MM.1S (cell line): ENCODE results near the gene PARVB.

Experiments
- EZH2 ChIP-seq: fragments of 300-600 bp; sonication (generic); optimal IDR thresholded peaks from 2 replicates; pipeline ENCODE3; 2017; ENCODE audit warnings: low read depth, mild to moderate bottlenecking, antibody characterized with exemption, low read length, mixed read lengths
- EZH2phosphoT487 ChIP-seq: fragments of 300-600 bp; sonication (generic); IDR thresholded peaks from 2 replicates; pipeline ENCODE4 v1.6.1; 2018; ENCODE audit warnings: antibody characterized with exemption, low read length
- TF ChIP-seq, protein P1 (sequence below): fragments of 300-600 bp; sonication (generic); IDR thresholded peaks from 2 replicates; pipeline ENCODE4 v1.5.1; 2016; ENCODE audit warnings: antibody characterized with exemption, low read length, mixed read lengths

DNA sequence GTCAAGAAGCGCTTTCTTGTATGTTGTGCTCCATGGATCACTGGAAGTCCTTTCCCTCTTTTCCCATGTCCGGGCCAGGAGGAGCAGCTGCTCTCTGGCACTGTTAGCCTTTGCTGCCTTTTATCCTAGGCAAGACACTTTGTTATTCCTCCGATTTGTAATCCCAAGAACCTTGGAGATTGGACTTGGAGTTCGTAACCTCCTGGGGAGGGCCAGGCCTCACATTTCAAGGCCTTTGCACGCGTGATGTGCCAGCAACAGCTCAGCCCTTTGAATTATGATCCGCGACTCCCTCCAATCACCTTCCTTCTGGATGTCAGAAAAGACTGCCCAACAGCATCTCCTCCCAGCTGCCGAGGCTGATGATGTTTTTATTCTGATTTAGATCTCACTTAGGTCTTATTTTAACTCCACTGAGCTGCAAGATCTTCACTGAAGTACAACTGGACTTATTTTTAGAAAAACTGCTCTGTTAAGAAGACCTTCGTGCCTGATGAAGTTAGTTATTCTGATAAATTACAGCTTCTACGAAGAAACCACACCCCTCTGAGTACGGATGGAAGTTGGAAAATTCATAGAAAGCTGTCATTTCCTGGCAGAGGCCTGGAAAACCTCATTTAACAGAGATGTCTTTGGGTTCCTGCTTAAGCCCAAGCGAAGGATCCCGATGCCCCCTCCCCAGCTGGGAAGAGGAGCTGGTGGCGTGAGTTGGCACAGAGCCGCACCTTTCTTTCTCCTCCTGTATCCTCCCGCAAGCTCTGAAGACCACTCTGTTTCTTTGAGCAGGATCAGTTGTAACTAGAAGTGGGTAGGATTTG is 62.4 kb downstream of the PARVB start:
- TF ChIP-seq, protein P1, sequence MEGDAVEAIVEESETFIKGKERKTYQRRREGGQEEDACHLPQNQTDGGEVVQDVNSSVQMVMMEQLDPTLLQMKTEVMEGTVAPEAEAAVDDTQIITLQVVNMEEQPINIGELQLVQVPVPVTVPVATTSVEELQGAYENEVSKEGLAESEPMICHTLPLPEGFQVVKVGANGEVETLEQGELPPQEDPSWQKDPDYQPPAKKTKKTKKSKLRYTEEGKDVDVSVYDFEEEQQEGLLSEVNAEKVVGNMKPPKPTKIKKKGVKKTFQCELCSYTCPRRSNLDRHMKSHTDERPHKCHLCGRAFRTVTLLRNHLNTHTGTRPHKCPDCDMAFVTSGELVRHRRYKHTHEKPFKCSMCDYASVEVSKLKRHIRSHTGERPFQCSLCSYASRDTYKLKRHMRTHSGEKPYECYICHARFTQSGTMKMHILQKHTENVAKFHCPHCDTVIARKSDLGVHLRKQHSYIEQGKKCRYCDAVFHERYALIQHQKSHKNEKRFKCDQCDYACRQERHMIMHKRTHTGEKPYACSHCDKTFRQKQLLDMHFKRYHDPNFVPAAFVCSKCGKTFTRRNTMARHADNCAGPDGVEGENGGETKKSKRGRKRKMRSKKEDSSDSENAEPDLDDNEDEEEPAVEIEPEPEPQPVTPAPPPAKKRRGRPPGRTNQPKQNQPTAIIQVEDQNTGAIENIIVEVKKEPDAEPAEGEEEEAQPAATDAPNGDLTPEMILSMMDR: no peak
- TF ChIP-seq EZH2phosphoT487 (no peak), EZH2 (no peak)
